Ascending aorta (tissue), 2 donors: ENCODE data around the gene RMDN2. TPM values are rescaled to one million over a fixed set of nuclear protein-coding genes. Genes with fewer than 3 reads are reported as not detected.

Experiments used
- DNase-seq, 2 donors: peaks; one replicate each; pipeline ENCODE4 v3.0.0-alpha.2; 2019; ENCODE audit warnings: low spot score in 2 of 2
- H3K27ac ChIP-seq, 2 donors: fragments of 200-600 bp; sonication (generic); one replicate each; pipeline ENCODE4 v1.5.1; 2016 to 2017; ENCODE audit warnings: mild to moderate bottlenecking in 1 of 2
- H3K27me3 ChIP-seq: fragments of 200-600 bp; sonication (generic); one replicate; pipeline ENCODE4 v1.5.1; 2017
- H3K36me3 ChIP-seq, 2 donors: fragments of 200-600 bp; sonication (generic); one replicate each; pipeline ENCODE4 v1.5.1; 2016
- H3K4me1 ChIP-seq, 2 donors: fragments of 200-600 bp; sonication (generic); one replicate each; pipeline ENCODE4 v1.5.1; 2016 to 2017; ENCODE audit warnings: mild to moderate bottlenecking in 1 of 2
- H3K4me3 ChIP-seq, 2 donors: fragments of 200-600 bp; sonication (generic); one replicate each; pipeline ENCODE4 v1.5.1; 2016 to 2017; ENCODE audit warnings: mild to moderate bottlenecking in 1 of 2
- H3K9me3 ChIP-seq, 2 donors: fragments of 200-600 bp; sonication (generic); one replicate each; pipeline ENCODE4 v1.5.1; 2016
- intact Hi-C: fragments of 100-400 bp; cut with DNase I; formaldehyde crosslinking; loops from one replicate; pipeline ENCODE4 v1.15.1; 2023
- total RNA-seq: library from RNA; depleted of rRNA; stranded (reverse); fragments of >200 nt; gene quantifications from one replicate; pipeline ENCODE4 v1.1.0, GENCODE V29; 2016
- TF ChIP-seq, protein P1 (sequence below), 3 experiments: fragments of 200-600 bp in 2 of 3; fragments of 450-650 bp in 1 of 3; sonication (generic) in 2 of 3; IDR thresholded peaks; one replicate each; pipeline ENCODE4 v1.5.1; 2016 to 2019; ENCODE audit warnings: antibody characterized with exemption in 3 of 3, mild to moderate bottlenecking in 1 of 3, moderate library complexity in 1 of 3

RMDN2 gene
- total RNA-seq, 1 donor from 2014 or later, result 0.21 TPM

GRCh38 chr2:37894047-37894446, 31.0 kb upstream of the RMDN2 start:
- H3K27ac ChIP-seq, result no peak overlapping the region

DNA sequence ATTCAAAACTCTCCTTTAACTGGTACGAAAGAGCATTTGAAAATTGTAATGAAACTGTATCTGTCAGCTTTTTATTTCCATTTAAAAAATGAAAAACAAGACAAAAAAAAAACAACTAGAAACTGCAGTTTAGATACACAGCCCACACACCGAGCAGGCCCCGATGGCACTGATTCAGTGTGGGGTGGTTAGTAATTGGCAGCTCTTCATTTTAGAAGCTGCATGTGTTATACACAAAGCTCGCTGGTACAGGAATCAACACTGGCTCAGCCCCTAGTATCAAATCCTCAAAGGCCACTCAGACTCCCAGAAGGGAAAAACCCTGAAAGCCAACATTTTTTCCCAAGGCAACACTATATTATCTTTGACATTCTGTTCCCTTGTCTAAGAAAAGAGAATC, 30.5 kb upstream of the RMDN2 start:
- TF ChIP-seq, protein P1, sequence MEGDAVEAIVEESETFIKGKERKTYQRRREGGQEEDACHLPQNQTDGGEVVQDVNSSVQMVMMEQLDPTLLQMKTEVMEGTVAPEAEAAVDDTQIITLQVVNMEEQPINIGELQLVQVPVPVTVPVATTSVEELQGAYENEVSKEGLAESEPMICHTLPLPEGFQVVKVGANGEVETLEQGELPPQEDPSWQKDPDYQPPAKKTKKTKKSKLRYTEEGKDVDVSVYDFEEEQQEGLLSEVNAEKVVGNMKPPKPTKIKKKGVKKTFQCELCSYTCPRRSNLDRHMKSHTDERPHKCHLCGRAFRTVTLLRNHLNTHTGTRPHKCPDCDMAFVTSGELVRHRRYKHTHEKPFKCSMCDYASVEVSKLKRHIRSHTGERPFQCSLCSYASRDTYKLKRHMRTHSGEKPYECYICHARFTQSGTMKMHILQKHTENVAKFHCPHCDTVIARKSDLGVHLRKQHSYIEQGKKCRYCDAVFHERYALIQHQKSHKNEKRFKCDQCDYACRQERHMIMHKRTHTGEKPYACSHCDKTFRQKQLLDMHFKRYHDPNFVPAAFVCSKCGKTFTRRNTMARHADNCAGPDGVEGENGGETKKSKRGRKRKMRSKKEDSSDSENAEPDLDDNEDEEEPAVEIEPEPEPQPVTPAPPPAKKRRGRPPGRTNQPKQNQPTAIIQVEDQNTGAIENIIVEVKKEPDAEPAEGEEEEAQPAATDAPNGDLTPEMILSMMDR (IDR thresholded peaks at IDR 0.05), result no peak
- no peaks in the 10 kb centered on the region for H3K27me3 ChIP-seq
- no peaks in the 10 kb centered on the region for H3K36me3 ChIP-seq
- no peaks in the 10 kb centered on the region for H3K9me3 ChIP-seq
- DNase-seq, result no peak
- no peak overlapping the region for H3K4me3 ChIP-seq
- intact Hi-C loops, result loop anchor here (5.0 to 10.0 kb wide), 2 partner anchors 380 to 727 kb away; no protein-coding TSS in a partner anchor
- H3K4me1 ChIP-seq, result no peaks in the 10 kb centered on the region
- H3K27ac ChIP-seq, result no peak overlapping the region

More at GRCh38 chr2:37894047-37894446, 31.0 kb upstream of the RMDN2 start:
- no peaks in the 10 kb centered on the region for H3K9me3 ChIP-seq
- H3K36me3 ChIP-seq, result no peaks in the 10 kb centered on the region
- H3K4me1 ChIP-seq, result no peaks in the 10 kb centered on the region
- no peak for DNase-seq
- no peak overlapping the region for H3K4me3 ChIP-seq
- H3K27me3 ChIP-seq, result no peaks in the 10 kb centered on the region
- TF ChIP-seq, protein P1 (IDR thresholded peaks at IDR 0.05), result no peak
- intact Hi-C loops, result loop anchor here (5.0 to 10.0 kb wide), 2 partner anchors 381 to 727 kb away; no protein-coding TSS in a partner anchor

DNA sequence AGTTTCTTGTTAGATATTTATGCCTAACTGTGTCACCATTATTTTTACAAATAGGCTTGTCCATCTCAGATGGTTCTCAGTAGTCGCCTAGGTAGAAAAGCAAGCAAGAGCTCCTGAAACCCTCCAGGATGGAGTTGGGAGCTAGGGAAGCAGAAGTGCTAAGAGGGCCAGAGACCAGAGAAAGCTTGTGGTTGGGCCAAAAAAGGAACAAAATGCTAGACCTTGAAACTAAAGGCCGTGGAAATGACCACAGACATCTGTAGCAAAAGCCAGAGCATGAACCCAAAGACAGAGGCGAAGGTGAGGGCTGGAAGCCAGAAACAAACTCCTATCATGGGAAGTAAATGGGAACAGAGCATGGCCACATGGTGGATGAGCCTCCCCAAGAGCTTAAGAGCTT, 29.9 kb upstream of the RMDN2 start:
- no peaks in the 10 kb centered on the region for H3K27me3 ChIP-seq
- intact Hi-C loops, result loop anchor here (10.0 kb wide), 1 partner anchor 380 kb away; no protein-coding TSS in a partner anchor
- no peaks in the 10 kb centered on the region for H3K4me1 ChIP-seq
- TF ChIP-seq, protein P1 (IDR thresholded peaks at IDR 0.05), result no peak
- H3K27ac ChIP-seq, result no peak overlapping the region
- no peak for DNase-seq
- H3K9me3 ChIP-seq, result no peaks in the 10 kb centered on the region
- no peaks in the 10 kb centered on the region for H3K36me3 ChIP-seq
- H3K4me3 ChIP-seq, result no peak overlapping the region

- no peaks in the 10 kb centered on the region for H3K4me1 ChIP-seq
- no peak for DNase-seq
- intact Hi-C loops, result loop anchor here (10.0 kb wide), 1 partner anchor 378 kb away; no protein-coding TSS in a partner anchor
- H3K27ac ChIP-seq, result no peak overlapping the region
- TF ChIP-seq, protein P1 (IDR thresholded peaks at IDR 0.05), result no peak
- H3K36me3 ChIP-seq, result no peaks in the 10 kb centered on the region
- no peaks in the 10 kb centered on the region for H3K9me3 ChIP-seq
- H3K27me3 ChIP-seq, result no peaks in the 10 kb centered on the region
- H3K4me3 ChIP-seq, result no peak overlapping the region
Measured at GRCh38 chr2:37896319-37896718, 28.8 kb upstream of the RMDN2 start.

DNA sequence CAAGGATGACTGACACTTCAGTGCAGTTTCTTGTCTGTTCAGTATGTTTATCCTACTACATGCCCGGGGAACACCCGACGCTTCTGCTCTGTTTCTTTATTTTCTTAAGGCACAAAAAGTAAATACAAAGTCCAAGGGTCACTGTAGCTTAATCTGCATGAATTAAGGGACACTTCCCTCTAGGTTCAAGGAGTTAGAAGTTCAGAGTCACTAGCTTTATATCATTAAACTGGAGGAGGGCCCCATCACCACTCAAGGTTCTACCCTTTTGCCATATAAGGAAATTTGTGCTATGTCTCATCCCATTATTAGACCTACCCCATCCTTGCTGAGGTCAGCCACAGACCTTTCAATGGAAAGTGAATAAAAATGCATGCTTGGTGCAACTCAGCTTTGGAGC, 27.6 kb upstream of the RMDN2 start:
- no peak for DNase-seq
- no peaks in the 10 kb centered on the region for H3K36me3 ChIP-seq
- H3K27me3 ChIP-seq, result no peaks in the 10 kb centered on the region
- no peaks in the 10 kb centered on the region for H3K4me1 ChIP-seq
- no peak overlapping the region for H3K4me3 ChIP-seq
- TF ChIP-seq, protein P1 (IDR thresholded peaks at IDR 0.05), result no peak
- intact Hi-C loops, result loop anchor here (10.0 kb wide), 1 partner anchor 377 kb away; no protein-coding TSS in a partner anchor
- no peak overlapping the region for H3K27ac ChIP-seq
- H3K9me3 ChIP-seq, result no peaks in the 10 kb centered on the region

DNA sequence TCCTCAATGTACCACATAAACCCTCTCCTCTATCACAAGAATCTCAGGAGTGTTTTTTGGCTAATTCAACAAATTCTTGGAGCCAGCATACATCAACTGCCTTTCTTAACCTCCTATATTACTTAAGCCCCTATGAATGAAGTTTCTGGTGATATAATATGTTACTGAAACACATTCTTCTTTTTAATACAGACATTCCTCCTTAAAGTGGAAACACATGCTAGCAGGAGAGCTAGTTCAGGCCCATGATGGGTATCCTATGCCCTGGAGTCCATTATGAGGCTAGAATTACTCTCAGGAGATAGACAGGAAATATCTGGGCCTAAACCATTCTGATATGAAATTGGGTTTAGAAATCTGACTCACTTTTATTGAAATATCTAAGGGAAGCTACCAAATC, 26.6 kb upstream of the RMDN2 start:
- intact Hi-C loops, result loop anchor here (10.0 kb wide), 1 partner anchor 376 kb away; no protein-coding TSS in a partner anchor
- H3K4me1 ChIP-seq, result no peaks in the 10 kb centered on the region

More for the DNA sequence above, 26.6 kb upstream of the RMDN2 start:
- Histone ChIP-seq H3K27me3 (no peaks in the 10 kb centered on the region), H3K4me3 (no peak overlapping the region), H3K27ac (no peak overlapping the region), H3K9me3 (no peaks in the 10 kb centered on the region), H3K36me3 (no peaks in the 10 kb centered on the region)
- DNase-seq, result no peak
- TF ChIP-seq, protein P1 (IDR thresholded peaks at IDR 0.05), result no peak
